HCT116 (cell line): ENCODE data around the gene ICA1L. TPM values are rescaled to one million over a fixed set of nuclear protein-coding genes. Genes with fewer than 3 reads are reported as not detected.
A peak's percentile ranks its signal among the peaks of the same experiment; 100 is the strongest.

Source experiments
- ATAC-seq: fragments of 200-7000 bp; cut with Tn5 transposase; 2 replicates; pipeline ENCODE4 v1.9.1; 2020; ENCODE audit warnings: mild to moderate bottlenecking, moderate library complexity
- BruUV-seq: library from RNA; stranded (reverse); fragments of 400-500 nt; replicated peaks from 2 replicates; lab custom pipeline; 2021; lab: Mats Ljungman, UMichigan
- CTCF ChIA-PET: fragments of 300-600 bp; sonication (Branson Sonifier 250); formaldehyde crosslinking; loops from one replicate; lab custom pipeline; 2021; ENCODE audit warnings: antibody characterized with exemption; lab: Charles Lee
- POLR2A ChIA-PET: fragments of 300-600, 350-600 bp; sonication (Branson Sonifier 250); formaldehyde crosslinking; loops from one replicate; lab custom pipeline; 2021; ENCODE audit warnings: antibody characterized with exemption; lab: Charles Lee
- RAD21 ChIA-PET, 2 experiments: fragments of 300-600 bp; sonication (Branson Sonifier 250); formaldehyde crosslinking; loops; one replicate each; lab custom pipeline; 2023; ENCODE audit warnings: low total read pairs in 2 of 2; ENCODE audit not compliant: uncharacterized antibody in 2 of 2, unreplicated experiment in 2 of 2, low non-redundant PET in 1 of 2; lab: Charles Lee
- DNase-seq: peaks from one replicate; pipeline ENCODE4 v3.0.0-alpha.2; 2010; ENCODE audit warnings: low read depth, low spot score
- H2AFZ ChIP-seq: fragments of 200-600 bp; shearing (Covaris generic), sonication (generic); 2 replicates; pipeline ENCODE4 v1.6.1; 2017; ENCODE audit warnings: low read depth, mixed run types, mixed read lengths, antibody characterized with exemption, low read length; ENCODE audit not compliant: poor library complexity, severe bottlenecking
- H3K27ac ChIP-seq: 2 replicates; pipeline ENCODE4 v1.5.1; 2012; ENCODE audit warnings: low read depth, low read length
- H3K27me3 ChIP-seq: fragments of 200-600 bp; sonication (generic); 2 replicates; pipeline ENCODE4 v1.6.1; 2016; ENCODE audit warnings: mixed run types, low read length, mixed read lengths; ENCODE audit not compliant: insufficient read depth
- H3K36me3 ChIP-seq, 2 experiments: fragments of 200-500 bp in 1 of 2; fragments of 200-600 bp in 1 of 2; sonication (Bioruptor generic) in 1 of 2; sonication (generic) in 1 of 2; 2 replicates each; pipeline versions ENCODE4 v1.5.1 to v1.6.1; 2014 to 2016; ENCODE audit warnings: low read length in 2 of 2, inconsistent platforms in 1 of 2, mixed read lengths in 1 of 2, mixed run types in 1 of 2; ENCODE audit not compliant: insufficient read depth in 2 of 2, control insufficient read depth in 1 of 2
- H3K4me1 ChIP-seq, 2 experiments: fragments of 200-600 bp in 1 of 2; sonication (generic) in 1 of 2; 2 replicates each; pipeline versions ENCODE4 v1.5.1 to v1.6.1; 2012 to 2017; ENCODE audit warnings: low read length in 2 of 2, inconsistent platforms in 1 of 2, mild to moderate bottlenecking in 1 of 2, mixed read lengths in 1 of 2, mixed run types in 1 of 2, moderate library complexity in 1 of 2; ENCODE audit not compliant: insufficient read depth in 2 of 2, control insufficient read depth in 1 of 2
- H3K4me2 ChIP-seq: fragments of 200-600 bp; sonication (generic); 2 replicates; pipeline ENCODE4 v1.6.1; 2017; ENCODE audit warnings: mixed run types, low read length, mixed read lengths
- H3K4me3 ChIP-seq, 2 experiments: fragments of 200-600 bp in 1 of 2; sonication (generic) in 1 of 2; replicated peaks in 1 of 2; 2 replicates each; pipeline ENCODE4 v1.5.1; 2011 to 2016; ENCODE audit warnings: low read length in 2 of 2, control low read depth in 1 of 2, low read depth in 1 of 2, mild to moderate bottlenecking in 1 of 2, mixed read lengths in 1 of 2, mixed run types in 1 of 2
- H3K79me2 ChIP-seq: fragments of 200-600 bp; sonication (generic); 2 replicates; pipeline ENCODE4 v1.6.1; 2017; ENCODE audit warnings: mild to moderate bottlenecking, mixed run types, low read length, moderate library complexity, mixed read lengths; ENCODE audit not compliant: insufficient read depth
- H3K9ac ChIP-seq: fragments of 200-600 bp; sonication (generic); 2 replicates; pipeline ENCODE4 v1.6.1; 2016; ENCODE audit warnings: low read length, mixed read lengths
- H3K9me2 ChIP-seq: fragments of 200-600 bp; sonication (generic), shearing (Covaris generic); 2 replicates; pipeline ENCODE4 v1.6.1; 2017; ENCODE audit warnings: mixed run types, mild to moderate bottlenecking, moderate library complexity; ENCODE audit not compliant: insufficient read depth
- H3K9me3 ChIP-seq, 2 experiments: fragments of 200-500 bp in 1 of 2; fragments of 200-600 bp in 1 of 2; sonication (Bioruptor generic) in 1 of 2; sonication (generic) in 1 of 2; 2 replicates each; pipeline ENCODE4 v1.6.1; 2014 to 2017; ENCODE audit warnings: low read length in 2 of 2, mixed read lengths in 2 of 2, inconsistent platforms in 1 of 2, low read depth in 1 of 2, mild to moderate bottlenecking in 1 of 2, mixed run types in 1 of 2, moderate library complexity in 1 of 2; ENCODE audit not compliant: control insufficient read depth in 1 of 2, insufficient read depth in 1 of 2
- H4K20me1 ChIP-seq: fragments of 200-600 bp; sonication (generic), shearing (Covaris generic); 2 replicates; pipeline ENCODE4 v1.6.1; 2017; ENCODE audit warnings: mixed run types, mild to moderate bottlenecking, moderate library complexity; ENCODE audit not compliant: insufficient read depth
- CBX3 ChIP-seq: IDR thresholded peaks from 2 replicates; pipeline ENCODE4 v1.6.1; 2012; ENCODE audit warnings: low read depth
- CEBPB ChIP-seq: IDR thresholded peaks from 2 replicates; pipeline ENCODE4 v1.6.1; 2012; ENCODE audit warnings: low read depth
- CTCF ChIP-seq, 3 experiments: fragments of 200-600 bp in 1 of 3; sonication (generic) in 1 of 3; IDR thresholded peaks in 2 of 3; conservative IDR thresholded peaks in 1 of 3; 2 replicates each; pipeline ENCODE4 v1.5.1; 2012 to 2017; ENCODE audit warnings: low read depth in 2 of 3, low read length in 2 of 3, antibody characterized with exemption in 1 of 3, borderline replicate concordance in 1 of 3, control low read depth in 1 of 3, mild to moderate bottlenecking in 1 of 3, mixed read lengths in 1 of 3, mixed run types in 1 of 3, moderate library complexity in 1 of 3; ENCODE audit not compliant: insufficient read depth in 1 of 3
- EGR1 ChIP-seq: IDR thresholded peaks from 2 replicates; pipeline ENCODE4 v1.6.1; 2012; ENCODE audit warnings: low read depth
- ELF1 ChIP-seq: IDR thresholded peaks from 2 replicates; pipeline ENCODE4 v1.6.1; 2012; ENCODE audit warnings: low read depth, borderline replicate concordance
- EZH2 ChIP-seq: fragments of 200-600 bp; sonication (generic); IDR thresholded peaks from 2 replicates; pipeline ENCODE4 v1.6.1; 2017; ENCODE audit warnings: antibody characterized with exemption, mixed run types
- FOSL1 ChIP-seq: IDR thresholded peaks from 2 replicates; pipeline ENCODE4 v1.6.1; 2012; ENCODE audit warnings: low read depth
- JUND ChIP-seq: IDR thresholded peaks from 2 replicates; pipeline ENCODE4 v1.6.1; 2012
- MAX ChIP-seq: IDR thresholded peaks from 2 replicates; pipeline ENCODE4 v1.6.1; 2012
- POLR2A ChIP-seq: IDR thresholded peaks from 2 replicates; pipeline ENCODE4 v1.7.0; 2011; ENCODE audit warnings: borderline replicate concordance; ENCODE audit not compliant: insufficient read depth, insufficient read length; ENCODE audit errors: extremely low read depth
- POLR2AphosphoS5 ChIP-seq: IDR thresholded peaks from 2 replicates; pipeline ENCODE4 v1.6.1; 2011; ENCODE audit warnings: mild to moderate bottlenecking, low read depth, low read length, moderate library complexity
- RAD21 ChIP-seq: IDR thresholded peaks from 2 replicates; pipeline ENCODE4 v1.6.1; 2012; ENCODE audit warnings: low read depth, mild to moderate bottlenecking
- SIN3A ChIP-seq: IDR thresholded peaks from 2 replicates; pipeline ENCODE4 v1.6.1; 2012; ENCODE audit warnings: low read depth
- SP1 ChIP-seq: IDR thresholded peaks from 2 replicates; pipeline ENCODE4 v1.6.1; 2012; ENCODE audit warnings: low read depth
- SRF ChIP-seq: IDR thresholded peaks from 2 replicates; pipeline ENCODE4 v1.6.1; 2012; ENCODE audit warnings: low read depth
- YY1 ChIP-seq: IDR thresholded peaks from 2 replicates; pipeline ENCODE4 v1.6.1; 2011; ENCODE audit warnings: low read length, low read depth, moderate library complexity, mild to moderate bottlenecking; ENCODE audit not compliant: insufficient replicate concordance; ENCODE audit errors: extremely low read depth
- ZBTB33 ChIP-seq: IDR thresholded peaks from 2 replicates; pipeline ENCODE4 v1.6.1; 2011; ENCODE audit warnings: mild to moderate bottlenecking, low read length, moderate library complexity; ENCODE audit not compliant: insufficient replicate concordance; ENCODE audit errors: extremely low read depth
- ZFX ChIP-seq: fragments of 450-650 bp; IDR thresholded peaks from 2 replicates; pipeline ENCODE4 v1.6.1; 2017
- ZNF274 ChIP-seq: fragments of 200-500 bp; sonication (Bioruptor generic); IDR thresholded peaks from 2 replicates; pipeline ENCODE4 v1.6.1; 2014; ENCODE audit warnings: mild to moderate bottlenecking, low read depth, low read length, inconsistent platforms
- intact Hi-C: fragments of 100-400 bp; cut with micrococcal nuclease; formaldehyde crosslinking; loops from 2 replicates; pipeline ENCODE4 v1.10.0; 2022
- total RNA-seq: library from RNA; stranded (reverse); gene quantifications from one replicate; pipeline ENCODE4 v1.2.1, GENCODE V29; 2021; ENCODE audit not compliant: unreplicated experiment

ICA1L gene
- total RNA-seq, 1 experiment from 2014 or later = 2.5 TPM

- Histone ChIP-seq H3K9me3 (no peaks in the 10 kb centered on the region), H3K4me3 (no peak overlapping the region), H3K9ac (no peak overlapping the region), H3K36me3 (peaks cover 24 to 32% of the 10 kb centered on the region in 2 experiments), H3K79me2 (no peaks in the 10 kb centered on the region), H4K20me1 (no peaks in the 10 kb centered on the region), H2AFZ (no peak overlapping the region), H3K27ac (no peak overlapping the region), H3K4me1 (no peaks in the 10 kb centered on the region), H3K9me2 (no peaks in the 10 kb centered on the region), H3K27me3 (no peaks in the 10 kb centered on the region), H3K4me2 (no peak overlapping the region)
- ChIA-PET RAD21 (no interaction called here), POLR2A (no interaction called here), CTCF (no interaction called here)
- TF ChIP-seq ZBTB33 = no peak
- no TSS peak for BruUV-seq
- intact Hi-C loops = no loop called here
- DNase-seq (no peak), ATAC-seq (no peak)
Observed at GRCh38 chr2:202885190-202885589, 13.6 kb upstream of the ICA1L start.

- H3K4me3 ChIP-seq = no peak overlapping the region
- no peak overlapping the region for H3K4me2 ChIP-seq
- no peak overlapping the region for H2AFZ ChIP-seq
- peak; percentile 57; the same call in 1 of the 2 replicates for ATAC-seq
- TF ChIP-seq EZH2 (no peak), ZNF274 (no peak), SP1 (no peak), FOSL1 (no peak), EGR1 (no peak), CBX3 (no peak), SIN3A (no peak), CTCF (IDR thresholded peaks at IDR 0.05 in 2 of 3, conservative IDR thresholded peaks at IDR 0.05 in 1 of 3; ENCODE audit: borderline replicate concordance in 1 of 3, insufficient read depth in 1 of 3, low read depth in 2 of 3, low read length in 2 of 3) (0 out of 6 replicates have a peak, but pooled peaks of 1 of the 3 experiments have one; percentile 17), JUND (no peak), RAD21 (peak; percentile 15; the same call in 1 of the 2 replicates), CEBPB (no peak), MAX (no peak), YY1 (no peak), POLR2A (no peak), ELF1 (no peak), SRF (no peak), ZFX (no peak), POLR2AphosphoS5 (no peak)
- TF ChIP-seq, all 23 proteins: peak for 2
- ChIA-PET POLR2A (no interaction called here), RAD21 (no interaction called here), CTCF (no interaction called here)
- no peaks in the 10 kb centered on the region for H4K20me1 ChIP-seq
- BruUV-seq = no TSS peak
- intact Hi-C loops = no loop called here
- H3K36me3 ChIP-seq = peaks cover 16 to 28% of the 10 kb centered on the region in 2 experiments
- H3K9me3 ChIP-seq = no peaks in the 10 kb centered on the region
- no peak overlapping the region for H3K9ac ChIP-seq
- H3K27ac ChIP-seq = no peak overlapping the region
- no peaks in the 10 kb centered on the region for H3K4me1 ChIP-seq
- H3K9me2 ChIP-seq = no peaks in the 10 kb centered on the region
- no peaks in the 10 kb centered on the region for H3K27me3 ChIP-seq
- DNase-seq = no peak
- H3K79me2 ChIP-seq = no peaks in the 10 kb centered on the region
Observed at GRCh38 chr2:202883987-202884675, 12.6 kb upstream of the ICA1L start.
